Effector CD4-positive, alpha-beta T cell (primary cell): ENCODE measurements around the gene IPO13.

ENCODE experiments used
- DNase-seq: peaks from one replicate; pipeline ENCODE4 v3.0.0-alpha.2; 2020

IPO13 gene

DNA sequence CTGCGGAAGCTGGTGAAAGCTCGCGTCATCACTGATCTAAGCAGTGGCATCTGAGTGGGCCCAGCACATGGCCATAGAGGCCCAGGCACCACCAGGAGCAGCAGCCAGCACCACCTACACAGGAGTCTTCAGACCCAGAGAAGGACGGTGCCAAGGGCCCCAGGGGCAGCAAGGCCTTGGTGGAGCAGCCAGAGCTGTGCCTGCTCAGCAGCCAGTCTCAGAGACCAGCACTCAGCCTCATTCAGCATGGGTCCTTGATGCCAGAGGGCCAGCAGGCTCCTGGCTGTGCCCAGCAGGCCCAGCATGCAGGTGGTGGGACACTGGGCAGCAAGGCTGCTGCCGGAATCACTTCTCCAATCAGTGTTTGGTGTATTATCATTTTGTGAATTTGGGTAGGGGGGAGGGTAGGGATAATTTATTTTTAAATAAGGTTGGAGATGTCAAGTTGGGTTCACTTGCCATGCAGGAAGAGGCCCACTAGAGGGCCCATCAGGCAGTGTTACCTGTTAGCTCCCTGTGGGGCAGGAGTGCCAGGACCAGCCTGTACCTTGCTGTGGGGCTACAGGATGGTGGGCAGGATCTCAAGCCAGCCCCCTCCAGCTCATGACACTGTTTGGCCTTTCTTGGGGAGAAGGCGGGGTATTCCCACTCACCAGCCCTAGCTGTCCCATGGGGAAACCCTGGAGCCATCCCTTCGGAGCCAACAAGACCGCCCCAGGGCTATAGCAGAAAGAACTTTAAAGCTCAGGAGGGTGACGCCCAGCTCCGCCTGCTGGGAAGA lies 16.4 kb upstream of the IPO13 start:
- no peak for DNase-seq

DNA sequence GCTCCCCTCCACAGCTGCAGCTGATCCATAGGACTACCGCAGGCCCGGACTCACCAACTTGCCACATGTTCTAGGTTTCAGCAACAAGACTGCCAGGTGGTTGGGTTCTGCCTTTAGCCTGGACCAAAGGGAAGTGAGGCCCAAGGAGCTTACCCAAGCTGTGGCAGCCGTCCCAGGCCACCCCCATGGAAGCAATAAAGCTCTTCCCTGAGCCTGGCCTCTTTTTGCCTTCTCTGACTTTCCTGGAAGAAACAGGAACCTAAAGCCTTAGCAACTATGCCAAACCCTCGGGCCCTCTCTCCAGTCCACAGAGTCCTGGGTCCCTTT lies 15.8 kb upstream of the IPO13 start:
- DNase-seq: no peak

DNA sequence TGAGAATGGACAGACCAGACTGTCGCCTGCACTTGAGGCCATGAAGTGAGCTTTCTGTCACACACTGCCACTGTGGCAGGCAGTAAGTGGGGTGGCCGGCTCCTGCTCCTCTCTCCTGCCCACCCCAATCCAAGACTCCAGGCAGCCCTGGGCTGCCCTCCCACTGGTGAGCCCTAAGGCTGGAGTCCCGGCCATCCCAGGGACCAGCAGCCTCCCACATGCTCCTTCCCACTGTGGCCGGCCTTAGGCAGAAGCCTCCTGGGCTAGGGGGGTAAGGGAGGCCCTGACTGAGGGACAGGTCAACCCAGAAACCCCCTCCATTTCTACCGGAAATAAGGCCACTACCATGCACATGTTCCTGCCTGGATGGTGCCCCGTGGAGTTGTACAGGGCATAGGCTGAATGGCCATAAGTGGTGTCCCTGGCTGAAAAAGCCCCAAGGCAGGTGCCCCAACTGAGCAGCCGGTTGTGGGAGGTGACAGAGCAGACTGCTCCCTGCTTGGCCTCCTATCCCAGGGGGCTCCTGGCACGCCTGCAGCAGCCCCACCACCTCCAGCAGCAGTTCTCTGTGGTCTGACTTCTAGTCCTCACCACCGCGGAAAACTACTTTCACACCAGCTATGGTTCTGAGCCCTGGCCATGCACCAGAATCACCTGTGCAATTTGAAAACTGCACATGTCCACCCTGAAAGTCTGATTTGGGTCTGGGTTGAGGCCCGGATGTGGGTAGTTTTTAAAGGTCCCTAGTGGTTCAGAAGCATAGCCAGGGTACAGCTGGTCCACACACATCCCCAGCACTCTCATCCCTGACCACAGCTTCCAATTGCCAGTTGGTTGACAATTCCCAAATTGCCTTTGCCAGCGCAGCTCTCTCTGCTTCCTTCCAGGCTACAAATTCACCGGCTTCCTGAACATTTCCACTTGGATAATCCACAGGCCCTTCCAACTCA lies 14.8 kb upstream of the IPO13 start:
- no peak for DNase-seq

GRCh38 chr1:43932786-43933385 lies 13.9 kb upstream of the IPO13 start:
- no peak for DNase-seq

DNA sequence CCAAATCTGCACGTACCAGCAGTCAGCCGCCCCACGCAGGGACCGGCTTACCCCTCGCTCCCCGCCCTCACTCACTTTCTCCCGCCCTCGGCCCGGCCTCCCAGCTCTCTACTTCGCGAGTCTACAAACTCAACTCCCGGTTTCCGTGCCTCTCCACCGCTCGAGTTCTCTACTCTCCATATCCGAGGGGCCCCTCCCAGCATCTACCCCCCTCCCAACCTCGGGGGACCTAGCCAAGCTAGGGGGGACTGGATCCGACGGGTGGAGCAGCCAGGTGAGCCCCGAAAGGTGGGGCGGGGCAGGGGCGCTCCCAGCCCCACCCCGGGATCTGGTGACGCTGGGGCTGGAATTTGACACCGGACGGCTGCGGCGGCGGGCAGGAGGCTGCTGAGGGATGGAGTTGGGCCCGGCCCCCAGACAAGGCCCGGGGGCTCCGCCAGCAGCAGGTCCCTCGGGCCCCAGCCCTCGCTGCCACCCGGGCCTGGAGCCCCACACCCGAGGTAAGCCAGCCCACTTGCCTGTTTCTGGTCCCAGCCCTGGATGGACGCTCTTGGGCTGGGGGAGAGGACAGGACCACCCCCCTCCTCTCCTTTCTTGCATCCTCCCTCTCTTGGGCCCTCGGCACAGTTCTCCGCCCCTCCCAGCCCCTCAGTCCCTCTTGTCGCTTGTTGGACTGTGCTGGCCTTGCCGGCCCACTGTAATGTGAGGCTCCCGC lies 13.2 kb upstream of the IPO13 start, which contains the start of gene ARTN:
Gene ARTN (plus strand): TSS at position 416 of the 715 bp plus-strand sequence. CDS start 1,856 bp downstream, outside the sequence.
- DNase-seq: no peak

DNA sequence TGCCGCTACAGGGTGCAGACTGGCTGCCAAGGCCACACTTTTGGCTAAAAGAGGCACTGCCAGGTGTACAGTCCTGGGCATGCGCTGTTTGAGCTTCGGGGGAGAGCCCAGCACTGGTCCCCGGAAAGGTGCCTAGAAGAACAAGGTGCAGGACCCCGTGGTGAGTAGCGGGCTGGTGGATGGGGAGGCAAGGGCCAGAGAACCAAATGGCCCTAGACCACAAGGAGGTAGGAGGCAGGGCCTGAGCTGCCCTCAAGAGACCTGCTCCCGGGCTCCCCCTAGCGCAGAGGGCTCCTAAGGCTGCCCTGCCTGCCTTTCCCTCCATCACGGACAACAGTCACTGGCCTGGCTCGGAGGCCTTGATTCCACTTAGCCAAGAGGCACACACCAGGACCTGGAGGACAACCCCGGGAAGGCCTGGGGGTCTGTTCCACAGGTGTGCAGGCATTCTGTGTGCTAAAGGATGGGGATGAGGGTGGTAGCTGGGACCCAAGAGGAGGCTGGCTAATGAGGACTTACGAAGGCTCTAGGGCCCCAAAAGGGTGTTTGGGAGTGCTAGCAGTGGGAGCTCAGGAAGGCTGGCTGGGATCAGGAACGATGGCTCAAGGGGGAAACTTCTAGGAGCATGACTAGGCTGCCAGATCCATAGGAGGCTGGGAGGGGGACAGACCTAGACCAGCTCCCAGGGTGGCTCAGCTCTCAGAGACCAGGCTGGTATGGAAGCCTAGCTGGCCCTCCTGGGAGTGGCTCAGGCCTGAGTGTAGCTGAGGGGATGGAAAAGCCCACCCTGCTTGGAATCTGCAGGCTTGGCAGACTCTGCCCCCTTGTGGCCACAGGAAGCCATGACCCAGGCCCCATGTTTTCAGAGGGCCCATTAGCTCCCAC lies 12.4 kb upstream of the IPO13 start:
- DNase-seq: peak; percentile 35

DNA sequence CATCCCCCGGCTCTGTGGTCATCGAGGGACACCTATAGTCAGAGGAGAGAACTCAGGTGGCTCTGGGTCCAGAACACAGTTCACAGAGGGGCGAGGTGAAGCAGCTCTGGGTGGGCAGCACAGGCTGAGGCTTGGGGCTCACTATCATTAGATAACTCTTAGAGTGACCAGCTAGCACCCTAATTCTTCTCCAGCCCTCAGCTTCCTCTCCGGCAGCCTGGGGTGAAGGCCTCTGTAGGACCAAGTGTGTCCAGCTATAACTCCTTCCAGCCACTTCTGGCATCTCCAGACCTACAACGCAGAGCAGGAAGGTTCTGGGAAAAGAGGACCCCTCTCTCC lies 11.8 kb upstream of the IPO13 start:
- DNase-seq: no peak

DNA sequence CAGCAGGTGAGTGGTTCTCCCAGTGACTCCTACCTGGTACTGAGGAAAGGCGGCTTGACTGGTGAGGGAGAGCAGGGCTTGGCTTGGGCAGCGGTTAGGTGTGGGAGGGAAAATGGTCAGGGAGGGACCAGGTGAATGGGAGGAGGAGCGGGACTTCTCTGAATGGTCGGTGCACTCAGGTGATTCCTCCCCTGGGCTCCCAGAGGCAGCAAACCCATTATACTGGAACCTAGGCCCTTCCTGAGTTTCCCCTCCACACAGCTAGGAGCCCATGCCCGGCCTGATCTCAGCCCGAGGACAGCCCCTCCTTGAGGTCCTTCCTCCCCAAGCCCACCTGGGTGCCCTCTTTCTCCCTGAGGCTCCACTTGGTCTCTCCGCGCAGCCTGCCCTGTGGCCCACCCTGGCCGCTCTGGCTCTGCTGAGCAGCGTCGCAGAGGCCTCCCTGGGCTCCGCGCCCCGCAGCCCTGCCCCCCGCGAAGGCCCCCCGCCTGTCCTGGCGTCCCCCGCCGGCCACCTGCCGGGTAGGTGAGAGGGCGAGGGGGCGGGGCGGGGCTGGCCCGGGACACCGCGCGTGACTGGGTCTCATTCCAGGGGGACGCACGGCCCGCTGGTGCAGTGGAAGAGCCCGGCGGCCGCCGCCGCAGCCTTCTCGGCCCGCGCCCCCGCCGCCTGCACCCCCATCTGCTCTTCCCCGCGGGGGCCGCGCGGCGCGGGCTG lies 10.9 kb upstream of the IPO13 start:
- DNase-seq: no peak

DNA sequence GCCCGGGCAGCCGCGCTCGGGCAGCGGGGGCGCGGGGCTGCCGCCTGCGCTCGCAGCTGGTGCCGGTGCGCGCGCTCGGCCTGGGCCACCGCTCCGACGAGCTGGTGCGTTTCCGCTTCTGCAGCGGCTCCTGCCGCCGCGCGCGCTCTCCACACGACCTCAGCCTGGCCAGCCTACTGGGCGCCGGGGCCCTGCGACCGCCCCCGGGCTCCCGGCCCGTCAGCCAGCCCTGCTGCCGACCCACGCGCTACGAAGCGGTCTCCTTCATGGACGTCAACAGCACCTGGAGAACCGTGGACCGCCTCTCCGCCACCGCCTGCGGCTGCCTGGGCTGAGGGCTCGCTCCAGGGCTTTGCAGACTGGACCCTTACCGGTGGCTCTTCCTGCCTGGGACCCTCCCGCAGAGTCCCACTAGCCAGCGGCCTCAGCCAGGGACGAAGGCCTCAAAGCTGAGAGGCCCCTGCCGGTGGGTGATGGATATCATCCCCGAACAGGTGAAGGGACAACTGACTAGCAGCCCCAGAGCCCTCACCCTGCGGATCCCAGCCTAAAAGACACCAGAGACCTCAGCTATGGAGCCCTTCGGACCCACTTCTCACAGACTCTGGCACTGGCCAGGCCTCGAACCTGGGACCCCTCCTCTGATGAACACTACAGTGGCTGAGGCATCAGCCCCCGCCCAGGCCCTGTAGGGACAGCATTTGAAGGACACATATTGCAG lies 10.2 kb upstream of the IPO13 start:
- no peak for DNase-seq

- DNase-seq: no peak
Measured at GRCh38 chr1:43937179-43937865, 9.4 kb upstream of the IPO13 start.

- no peak for DNase-seq
Measured at GRCh38 chr1:43938383-43938782, 8.4 kb upstream of the IPO13 start.

GRCh38 chr1:43938892-43939587 lies 7.7 kb upstream of the IPO13 start:
- DNase-seq: no peak

DNA sequence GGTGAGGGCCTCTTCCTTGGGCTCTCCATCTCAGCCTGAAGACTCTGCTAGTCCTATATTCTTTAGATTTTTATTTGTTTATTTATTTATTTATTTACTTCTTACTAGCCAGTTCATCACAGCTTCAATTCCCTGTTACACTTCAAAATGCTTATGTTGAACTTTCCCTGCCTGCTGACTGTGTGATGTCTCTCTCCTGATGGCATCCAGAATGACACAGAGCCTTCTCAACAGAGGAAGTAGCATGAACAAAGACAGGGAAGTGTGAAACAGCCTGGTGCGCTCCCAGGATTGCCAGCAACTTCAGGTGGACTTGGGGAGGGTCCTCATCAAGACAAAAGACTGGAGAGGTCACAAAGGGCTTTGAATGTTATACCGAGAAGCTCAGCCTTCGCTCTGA lies 4.3 kb upstream of the IPO13 start:
- DNase-seq: no peak

DNA sequence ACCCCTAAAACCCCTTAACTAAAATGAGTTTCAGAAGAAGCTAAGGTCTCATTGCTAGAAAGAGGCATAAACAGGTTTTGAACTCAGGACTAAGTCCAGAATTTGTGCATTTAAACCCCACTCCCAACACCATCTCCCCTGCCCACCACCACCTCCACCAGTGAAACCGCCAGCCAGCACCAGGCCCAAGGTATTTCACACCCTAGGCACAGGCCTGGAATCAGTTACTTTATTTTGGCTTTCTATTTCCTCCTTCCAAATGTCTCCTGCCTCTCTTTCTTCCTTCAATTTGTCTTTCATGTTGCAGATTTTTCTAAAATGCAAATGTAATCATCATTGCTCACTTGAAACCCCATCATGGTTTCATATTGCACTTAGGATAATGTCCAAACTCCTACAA lies 1.9 kb upstream of the IPO13 start:
- DNase-seq: no peak

GRCh38 chr1:43945674-43946235 lies 995 bp upstream of the IPO13 start:
- DNase-seq: no peak

DNA sequence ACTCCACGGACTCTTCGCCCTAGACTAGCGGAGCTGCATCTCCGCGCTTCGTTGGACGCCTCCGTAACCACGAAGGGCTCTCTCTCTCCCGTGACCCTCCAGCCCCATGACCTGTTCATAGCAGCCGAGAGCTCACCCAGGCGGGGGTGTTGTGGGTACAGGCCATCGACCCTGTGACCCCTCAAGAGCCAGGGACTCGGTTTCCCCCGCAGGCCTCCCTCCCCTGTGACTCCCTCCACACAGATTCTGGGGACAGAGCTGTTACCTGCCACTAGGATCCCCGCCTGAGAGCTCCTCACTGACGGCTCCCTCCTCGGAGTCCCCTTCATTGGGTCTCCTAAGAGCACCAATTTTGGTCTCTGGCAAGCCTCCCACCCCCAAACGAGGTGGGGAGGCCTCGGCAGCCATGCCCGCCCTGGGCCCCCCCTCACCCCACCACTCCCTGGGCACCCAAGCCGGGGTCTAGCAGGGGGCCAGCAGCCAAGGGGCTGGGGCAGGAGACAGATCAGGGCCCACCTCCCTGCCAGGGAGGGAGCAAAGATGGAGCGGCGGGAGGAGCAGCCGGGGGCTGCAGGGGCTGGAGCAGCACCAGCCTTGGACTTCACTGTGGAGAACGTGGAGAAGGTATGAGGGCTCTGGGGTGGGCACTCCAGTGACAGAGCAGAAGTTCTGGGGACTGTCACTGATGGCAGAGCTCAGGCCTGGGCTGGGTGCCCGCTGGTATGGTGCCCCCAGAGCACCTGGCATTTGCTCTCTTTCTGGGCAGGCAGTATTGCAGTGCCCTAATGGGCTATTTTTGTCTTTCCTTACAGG lies 517 bp downstream of the IPO13 start:
- no peak for DNase-seq

DNA sequence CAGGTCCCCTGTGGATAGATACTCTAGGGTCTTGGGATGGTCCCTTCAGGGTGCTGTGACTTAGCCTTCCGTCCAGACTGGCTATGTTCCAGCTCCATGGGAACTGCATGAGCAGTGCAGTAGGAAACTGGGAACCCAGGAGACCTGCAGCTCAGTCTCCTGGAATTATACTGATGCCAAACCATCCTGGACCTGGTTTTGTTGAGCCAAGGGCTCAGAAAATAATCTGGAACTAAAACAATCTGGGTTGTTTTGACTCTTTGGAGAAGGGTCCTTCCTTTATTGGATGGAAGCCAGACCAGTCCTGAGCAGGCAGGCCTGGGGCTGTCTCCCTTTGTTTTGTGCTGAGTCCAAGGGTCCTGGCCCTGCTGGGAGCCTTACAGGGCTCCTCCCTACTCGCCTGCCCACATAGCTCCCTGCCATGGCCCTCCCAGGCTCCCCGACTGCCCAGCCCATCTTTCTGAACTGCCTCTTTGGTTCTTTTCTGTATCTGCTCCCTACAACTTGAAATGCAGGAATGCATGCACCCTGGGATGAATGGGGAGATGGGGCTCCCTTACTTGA lies 1.2 kb downstream of the IPO13 start:
- no peak for DNase-seq

- DNase-seq: no peak
Measured at GRCh38 chr1:43949678-43950077, 2.9 kb downstream of the IPO13 start.
